ENCODE measurements around the gene IL17RA.

IL17RA gene

GRCh38 chr22:17158568-17159503, 74.0 kb downstream of the IL17RA start, which contains the start of gene HDHD5:
HDHD5 (minus strand) TSS chr22:17159277; CDS start chr22:17159251, 26 bp downstream.
- peak; percentile 69 for DNase-seq

- DNase-seq, result peak; percentile 28
Observed at GRCh38 chr22:17159504-17159951, 74.7 kb downstream of the IL17RA start.

- DNase-seq, result no peak
Observed at GRCh38 chr22:17161991-17162390, 77.2 kb downstream of the IL17RA start.

DNA sequence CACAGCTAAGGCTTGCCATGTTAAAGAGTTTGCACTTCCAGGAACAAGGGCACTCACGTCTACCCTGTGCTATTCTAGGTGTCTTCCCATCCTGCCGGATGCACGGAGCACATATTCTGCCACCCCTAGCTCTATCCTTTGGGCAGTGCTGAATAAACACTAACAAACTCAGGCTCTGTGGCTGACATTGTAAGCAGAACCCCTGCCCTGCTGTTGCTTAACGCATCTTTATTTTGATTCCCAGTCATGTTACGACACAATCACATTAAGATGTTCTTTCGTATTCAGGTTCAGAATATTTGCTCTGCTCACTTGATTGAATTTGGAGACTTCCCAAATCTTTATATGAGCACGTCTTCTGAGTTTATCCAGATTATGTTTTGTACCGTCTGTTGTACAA, 77.9 kb downstream of the IL17RA start:
- DNase-seq, result no peak

GRCh38 chr22:17164392-17165024, 79.7 kb downstream of the IL17RA start:
- DNase-seq, result no peak

Data from NCI-H1694 treated with DMSO at 0.1 percent for 48 hours (cell line).